Bronchial epithelial cell (primary cell): ENCODE results near the gene OPCML. TPM values are rescaled to one million over a fixed set of nuclear protein-coding genes. Genes with fewer than 3 reads are reported as not detected.

Experiments used
- DNase-seq: peaks from one replicate; pipeline ENCODE4 v3.0.0-alpha.2; 2010; ENCODE audit warnings: low read depth
- FAIRE-seq: peaks from 2 replicates; lab custom pipeline; 2011; peaks lifted over from hg19 to GRCh38; lab: Jason Lieb, UNC
- H3K27me3 ChIP-seq: 2 replicates; pipeline ENCODE4 v1.5.1; 2011; ENCODE audit warnings: low read length; ENCODE audit not compliant: control insufficient read depth, insufficient read depth
- H3K36me3 ChIP-seq: 2 replicates; pipeline ENCODE4 v1.5.1; 2011; ENCODE audit warnings: low read length; ENCODE audit not compliant: control insufficient read depth, insufficient read depth
- H3K4me3 ChIP-seq: 2 replicates; pipeline ENCODE4 v1.5.1; 2011; ENCODE audit warnings: mild to moderate bottlenecking, low read depth, low read length, control low read depth
- total RNA-seq: library from RNA; depleted of rRNA; stranded (reverse); fragments of >200 nt; gene quantifications from 2 replicates; pipeline ENCODE4 v1.2.1, GENCODE V29; 2014
- TF ChIP-seq, protein P1 (sequence below): IDR thresholded peaks from 2 replicates; pipeline ENCODE4 v1.5.1; 2011; ENCODE audit warnings: mild to moderate bottlenecking, moderate library complexity, low read length, control low read depth, inconsistent platforms; ENCODE audit not compliant: insufficient read depth, severe bottlenecking

The OPCML gene
- total RNA-seq, 1 donor from 2014 or later: not detected

DNA sequence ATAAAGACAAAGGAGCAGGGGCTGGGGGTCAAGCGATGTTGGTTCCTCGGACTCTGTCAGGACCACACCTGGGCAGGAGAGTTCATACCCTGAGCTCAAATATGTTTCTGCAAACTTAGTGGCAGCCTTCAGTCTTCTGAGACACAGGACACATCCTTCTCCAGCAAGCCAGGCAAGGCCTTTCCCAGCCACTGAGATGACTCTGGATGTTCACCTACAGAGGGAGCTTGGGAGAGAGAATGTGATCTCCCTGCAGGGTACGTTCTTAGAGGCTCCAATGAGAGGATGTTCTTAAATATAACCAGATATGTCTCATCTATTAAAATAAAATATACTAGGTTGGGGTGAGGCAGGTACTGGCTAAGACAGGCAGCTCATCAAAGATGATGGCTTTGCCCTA lies 461.5 kb downstream of the OPCML start:
- H3K27me3 ChIP-seq: no peaks in the 10 kb centered on the region
- TF ChIP-seq, protein P1, sequence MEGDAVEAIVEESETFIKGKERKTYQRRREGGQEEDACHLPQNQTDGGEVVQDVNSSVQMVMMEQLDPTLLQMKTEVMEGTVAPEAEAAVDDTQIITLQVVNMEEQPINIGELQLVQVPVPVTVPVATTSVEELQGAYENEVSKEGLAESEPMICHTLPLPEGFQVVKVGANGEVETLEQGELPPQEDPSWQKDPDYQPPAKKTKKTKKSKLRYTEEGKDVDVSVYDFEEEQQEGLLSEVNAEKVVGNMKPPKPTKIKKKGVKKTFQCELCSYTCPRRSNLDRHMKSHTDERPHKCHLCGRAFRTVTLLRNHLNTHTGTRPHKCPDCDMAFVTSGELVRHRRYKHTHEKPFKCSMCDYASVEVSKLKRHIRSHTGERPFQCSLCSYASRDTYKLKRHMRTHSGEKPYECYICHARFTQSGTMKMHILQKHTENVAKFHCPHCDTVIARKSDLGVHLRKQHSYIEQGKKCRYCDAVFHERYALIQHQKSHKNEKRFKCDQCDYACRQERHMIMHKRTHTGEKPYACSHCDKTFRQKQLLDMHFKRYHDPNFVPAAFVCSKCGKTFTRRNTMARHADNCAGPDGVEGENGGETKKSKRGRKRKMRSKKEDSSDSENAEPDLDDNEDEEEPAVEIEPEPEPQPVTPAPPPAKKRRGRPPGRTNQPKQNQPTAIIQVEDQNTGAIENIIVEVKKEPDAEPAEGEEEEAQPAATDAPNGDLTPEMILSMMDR: no peak
- no peak overlapping the region for H3K4me3 ChIP-seq
- H3K36me3 ChIP-seq: no peaks in the 10 kb centered on the region
- DNase-seq (no peak), FAIRE-seq (no peak)

DNA sequence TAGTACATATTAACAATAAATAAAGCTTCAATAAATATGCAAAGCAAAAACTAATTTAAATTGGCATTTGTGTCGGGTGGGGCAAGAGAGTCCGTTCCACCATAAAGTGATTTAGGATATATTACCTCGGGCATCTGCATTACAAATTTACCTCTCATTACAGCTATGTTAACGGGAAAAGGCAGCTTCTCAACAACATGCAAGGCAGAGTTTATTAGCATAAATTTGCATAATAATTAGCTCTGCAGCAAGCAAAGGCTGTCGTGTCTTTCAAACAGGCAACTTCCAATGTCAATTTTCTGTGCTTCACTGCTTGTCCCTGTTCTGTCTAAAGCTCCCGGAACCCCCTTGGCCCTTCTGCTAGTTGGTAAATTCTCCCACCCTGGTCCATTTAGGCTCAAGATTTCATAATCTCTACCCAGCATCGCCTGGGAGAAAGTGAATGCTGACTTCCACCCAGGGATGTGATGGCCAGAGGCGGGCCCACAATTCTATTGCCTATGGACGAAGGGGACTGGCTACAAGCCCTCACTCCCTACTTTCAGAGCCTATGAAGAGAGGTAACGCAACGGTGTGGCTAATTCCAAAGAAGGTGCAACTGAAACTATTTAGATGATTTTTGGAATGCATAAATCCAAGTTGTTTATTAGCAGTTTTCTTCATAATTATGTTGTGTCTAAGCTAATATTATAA lies 462.1 kb downstream of the OPCML start:
- FAIRE-seq (no peak), DNase-seq (no peak)
- no peak overlapping the region for H3K4me3 ChIP-seq
- H3K36me3 ChIP-seq: no peaks in the 10 kb centered on the region
- TF ChIP-seq, protein P1: no peak
- H3K27me3 ChIP-seq: no peaks in the 10 kb centered on the region

DNA sequence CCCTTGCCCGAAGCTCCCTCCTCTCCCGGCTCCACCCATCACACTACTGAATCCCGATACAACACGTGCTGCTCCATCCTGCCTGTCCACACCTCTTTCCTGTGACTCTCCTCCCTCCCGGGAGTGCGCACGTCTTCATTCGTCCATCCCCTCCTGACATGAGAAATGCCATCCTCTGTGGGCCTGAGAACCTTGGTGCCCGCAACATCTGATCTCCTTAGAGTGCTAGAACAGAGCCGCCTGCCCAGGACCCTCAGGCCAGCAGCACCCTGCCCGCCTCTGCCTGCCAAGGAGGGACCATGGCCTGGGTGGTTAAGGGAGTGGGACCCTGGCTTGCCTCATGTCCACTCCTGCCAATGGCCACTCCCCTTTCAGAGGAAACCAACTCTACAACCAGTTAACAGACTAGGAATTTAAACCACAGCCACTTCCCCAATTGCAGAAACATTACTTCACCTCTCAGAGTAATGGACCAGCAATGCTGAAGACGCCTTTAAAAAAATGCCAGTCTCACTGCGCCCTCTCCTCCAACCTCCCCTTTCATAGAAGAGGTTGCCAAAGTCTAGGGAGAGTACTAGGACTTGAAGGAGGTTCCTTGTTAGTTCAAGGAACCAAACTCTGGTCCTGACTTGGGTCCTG lies 466.3 kb downstream of the OPCML start:
- no peaks in the 10 kb centered on the region for H3K36me3 ChIP-seq
- no peak overlapping the region for H3K4me3 ChIP-seq
- no peak for DNase-seq
- TF ChIP-seq, protein P1: no peak
- no peaks in the 10 kb centered on the region for H3K27me3 ChIP-seq
- no peak for FAIRE-seq

DNA sequence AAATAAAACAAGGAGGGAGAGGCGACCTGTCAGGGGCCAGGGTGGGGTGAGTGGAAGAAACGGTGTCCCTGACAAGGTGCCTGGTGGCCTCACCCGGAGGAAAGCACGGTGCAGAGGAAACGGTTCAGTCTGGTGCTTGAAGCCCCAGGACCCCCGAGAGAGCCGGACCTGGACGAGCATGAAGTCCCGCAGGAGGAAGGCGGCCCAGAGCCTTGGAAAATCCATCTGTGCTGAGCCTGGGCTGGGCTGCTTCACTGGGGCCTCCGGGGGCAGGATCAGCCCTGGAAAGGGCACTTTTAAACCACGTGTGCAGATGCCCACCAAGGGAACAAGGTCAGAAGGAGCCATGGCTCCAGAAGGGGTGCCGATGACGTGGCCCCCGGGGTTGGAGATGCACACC lies 467.3 kb downstream of the OPCML start:
- no peaks in the 10 kb centered on the region for H3K27me3 ChIP-seq
- no peaks in the 10 kb centered on the region for H3K36me3 ChIP-seq
- DNase-seq (no peak), FAIRE-seq (no peak)
- TF ChIP-seq, protein P1: no peak
- no peak overlapping the region for H3K4me3 ChIP-seq

DNA sequence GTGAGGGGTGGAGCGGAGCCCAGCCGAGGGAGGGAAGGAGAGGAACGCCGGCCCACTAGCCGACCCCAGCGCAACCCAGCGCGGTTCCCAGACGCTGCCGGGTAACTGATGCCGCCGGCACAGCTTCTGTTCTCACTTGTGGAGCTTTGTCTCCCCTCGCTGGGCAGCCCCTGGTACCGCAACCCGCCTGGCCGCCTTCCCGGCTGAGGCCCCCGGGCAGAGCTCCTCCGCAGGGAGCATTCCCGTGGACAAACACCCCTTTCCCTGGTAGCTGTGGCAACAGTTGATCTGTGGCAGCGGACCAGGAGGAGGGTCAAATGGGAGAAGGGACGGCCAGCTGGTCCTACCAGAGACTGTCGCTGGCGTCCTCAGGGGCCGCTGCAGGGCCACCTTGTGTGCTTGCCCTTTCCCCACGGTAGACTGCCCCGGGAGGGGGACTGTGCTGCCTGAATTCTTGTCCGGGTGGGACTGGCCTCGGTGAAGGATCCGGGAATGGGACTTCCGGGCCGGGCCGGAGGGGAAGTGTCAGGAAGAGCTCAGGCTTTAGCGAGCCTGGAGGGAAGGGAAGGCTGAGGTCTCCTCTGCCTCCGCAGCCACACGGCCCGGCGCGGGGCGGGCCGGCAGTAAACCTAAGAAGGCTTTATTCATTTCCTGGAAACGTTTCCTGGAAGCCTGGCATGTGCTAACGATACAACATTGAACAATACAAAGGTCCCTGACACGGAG lies 468.0 kb downstream of the OPCML start:
- Histone ChIP-seq H3K36me3 (no peaks in the 10 kb centered on the region), H3K27me3 (no peaks in the 10 kb centered on the region), H3K4me3 (peak overlapping the region; percentile 29)
- no peak for DNase-seq
- FAIRE-seq: no peak
- TF ChIP-seq, protein P1: peak; percentile 44
